HG02588 (cell line): ENCODE data around the gene HCFC1R1.
A peak's percentile ranks its signal among the peaks of the same experiment; 100 is the strongest.
"Not testable (repeated sequence)": the region's sequence is repeated elsewhere in the genome, so short reads cannot be mapped to it uniquely, and the experiment has no call there.

Source experiments
- ATAC-seq: cut with Tn5 transposase; IDR thresholded peaks from one replicate; pipeline ENCODE4 v1.9.1; 2021; ENCODE audit warnings: mild to moderate bottlenecking, moderate library complexity; ENCODE audit not compliant: unreplicated experiment

The HCFC1R1 gene, protein sequence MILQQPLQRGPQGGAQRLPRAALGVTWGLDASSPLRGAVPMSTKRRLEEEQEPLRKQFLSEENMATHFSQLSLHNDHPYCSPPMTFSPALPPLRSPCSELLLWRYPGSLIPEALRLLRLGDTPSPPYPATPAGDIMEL

DNA sequence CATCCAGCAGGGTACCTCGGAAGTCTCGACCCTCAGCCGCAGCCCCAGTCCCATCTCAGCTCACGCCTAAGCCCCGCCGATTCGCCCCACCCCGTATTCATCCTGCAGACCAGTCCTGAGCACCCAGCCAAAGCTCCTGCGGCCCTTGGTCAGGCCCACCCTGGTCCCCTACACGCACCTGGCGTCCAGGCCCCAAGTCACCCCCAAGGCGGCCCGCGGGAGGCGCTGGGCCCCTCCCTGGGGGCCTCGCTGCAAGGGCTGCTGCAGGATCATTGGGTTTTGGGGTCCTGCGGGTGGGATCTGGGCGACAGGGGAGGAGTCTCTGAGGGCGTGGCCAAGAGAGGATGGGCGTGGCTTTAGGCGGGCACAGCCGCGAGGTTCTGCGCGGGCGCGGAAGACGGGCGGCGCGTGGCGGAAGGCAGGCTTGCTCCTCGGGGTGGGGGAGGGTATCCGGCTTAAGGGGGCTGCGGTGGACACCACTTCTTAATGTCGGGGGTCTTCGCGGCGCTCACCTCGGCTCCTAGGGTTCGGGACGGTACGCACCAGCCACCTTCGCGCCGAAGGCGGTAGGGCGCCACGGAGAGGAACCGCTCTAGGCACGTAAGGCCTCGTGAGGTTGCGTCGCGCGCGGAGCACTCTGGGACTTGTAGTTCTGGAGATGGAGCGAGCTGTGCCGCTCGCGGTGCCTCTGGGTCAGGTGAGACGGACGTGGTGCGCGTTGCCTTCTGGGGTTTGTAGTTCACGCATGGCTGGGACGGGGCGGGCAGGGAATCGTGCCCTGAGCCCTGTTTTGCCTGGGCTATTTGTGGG, at the start of gene HCFC1R1, which contains the start of gene THOC6:
Gene HCFC1R1, minus strand, starts transcription at position 274 of the 810 bp plus-strand sequence. Its CDS starts 1 bp downstream, at position 273.
Gene THOC6, plus strand, starts transcription at position 367 of the 810 bp plus-strand sequence. Its CDS starts 292 bp downstream, at position 659.
- ATAC-seq: peak; percentile 73

DNA sequence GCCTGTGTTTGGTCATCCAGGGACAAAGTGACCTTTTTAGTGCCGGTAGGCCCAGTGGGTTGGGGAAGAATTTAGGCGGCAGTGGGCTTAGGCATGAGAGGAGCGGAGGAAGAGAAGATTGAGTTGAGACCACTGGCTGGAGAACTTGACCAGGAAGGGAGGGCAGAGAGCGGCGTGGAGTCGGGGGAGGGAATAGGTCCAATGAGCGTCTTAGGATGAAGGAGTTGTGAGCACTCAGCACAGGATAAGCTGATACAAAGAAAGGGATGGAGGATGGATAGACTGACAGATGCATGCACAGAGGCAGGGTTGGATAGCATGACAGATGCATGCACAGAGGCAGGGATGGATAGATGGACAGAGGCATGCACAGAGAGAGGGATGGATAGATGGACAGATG, 49.7 kb upstream of the HCFC1R1 start:
- no peak for ATAC-seq

DNA sequence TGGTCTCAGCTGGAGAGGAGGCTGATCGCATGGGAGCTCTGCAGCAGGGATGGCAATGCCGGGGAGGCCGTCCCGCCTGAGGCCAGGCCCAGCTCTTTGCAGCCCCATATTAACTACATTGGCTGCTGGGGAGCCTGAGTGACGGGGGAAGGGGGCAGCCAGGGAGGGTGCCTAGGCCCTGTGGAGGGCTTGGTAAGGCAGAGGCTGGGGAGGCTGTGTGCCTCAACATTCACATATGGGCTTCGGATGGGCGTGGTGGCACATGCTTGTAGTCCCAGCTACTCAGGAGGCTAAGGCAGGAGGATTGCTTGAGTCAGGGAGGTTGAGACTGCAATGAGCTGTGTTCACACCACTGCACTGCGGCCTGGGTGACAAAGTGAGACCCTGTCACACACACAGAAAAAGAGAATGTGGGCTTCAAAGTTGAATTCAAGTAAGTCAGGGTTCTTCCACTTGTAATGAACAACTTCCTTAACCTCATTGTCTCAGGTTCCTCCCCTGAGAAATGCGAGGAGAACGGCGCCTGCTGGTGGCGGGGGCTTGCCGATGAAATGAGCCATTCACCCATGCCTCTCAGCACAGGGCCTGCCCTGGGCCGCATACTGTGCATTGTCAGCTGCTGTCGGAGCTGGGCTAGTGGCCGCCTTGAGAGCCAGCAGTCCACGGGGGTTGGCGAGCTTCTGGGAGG, 49.0 kb upstream of the HCFC1R1 start:
- ATAC-seq: not testable (repeated sequence)

DNA sequence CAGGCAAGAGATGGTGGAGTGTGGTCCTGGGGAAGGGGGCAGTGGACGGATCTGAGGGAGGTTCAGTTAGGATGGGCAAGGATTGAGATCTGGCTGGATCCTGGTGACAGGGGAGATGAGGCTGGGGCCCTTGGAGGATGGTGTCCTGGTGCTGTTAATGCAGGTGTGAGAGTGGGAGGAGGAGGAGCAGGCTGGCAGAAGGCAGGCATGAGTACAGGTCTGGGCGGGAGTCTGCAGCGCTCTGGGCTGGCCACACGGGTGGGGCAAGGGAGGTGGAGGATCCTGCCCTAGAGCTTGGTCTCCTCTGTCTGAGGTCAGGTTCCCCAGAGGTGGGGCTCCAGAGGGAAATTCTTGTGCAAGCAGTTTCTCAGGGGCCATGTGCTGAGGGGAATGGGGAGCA, 48.4 kb upstream of the HCFC1R1 start:
- not testable (repeated sequence) for ATAC-seq

DNA sequence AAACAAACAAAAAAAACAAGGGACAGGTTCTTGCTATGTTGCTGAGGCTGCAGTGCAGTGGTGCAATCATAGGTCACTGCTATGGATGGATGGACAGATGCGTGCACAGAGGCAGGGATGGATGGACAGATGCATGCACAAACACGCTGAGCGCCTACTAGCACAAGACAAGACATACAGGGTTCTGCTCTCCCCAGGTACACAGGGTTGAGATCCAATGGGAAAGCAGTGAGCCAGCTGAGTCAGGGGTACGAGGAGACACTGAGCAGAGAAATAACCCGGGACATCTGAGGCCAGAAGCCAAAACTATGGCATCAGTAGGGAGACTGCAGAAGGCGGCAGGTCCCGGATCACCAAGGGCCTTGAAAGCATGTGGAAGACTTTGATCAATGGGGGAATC, 47.9 kb upstream of the HCFC1R1 start:
- ATAC-seq: no peak

DNA sequence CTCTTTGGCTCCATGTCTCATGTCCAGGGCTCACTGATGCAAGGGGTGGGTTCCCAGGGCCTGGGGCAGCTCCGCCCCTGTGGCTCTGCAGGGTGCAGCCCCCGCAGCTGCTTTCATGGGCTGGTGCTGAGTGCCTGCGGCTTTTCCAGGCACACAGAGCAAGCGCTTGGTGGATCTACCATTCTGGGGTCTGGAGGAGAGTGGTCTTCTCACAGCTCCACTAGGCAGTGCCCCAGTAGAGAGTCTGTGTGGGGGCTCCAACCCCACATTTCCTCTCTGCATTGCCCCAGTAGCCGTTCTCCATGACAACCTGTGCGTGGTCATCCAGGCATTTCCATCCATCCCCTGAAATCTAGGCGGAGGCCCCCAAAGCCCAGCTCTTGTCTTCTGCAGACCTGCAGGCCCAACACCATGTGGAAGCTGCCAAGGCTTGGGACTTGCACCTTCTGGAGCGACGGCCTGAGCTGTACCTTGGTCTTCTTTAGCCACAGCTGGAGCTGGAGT, 46.9 kb upstream of the HCFC1R1 start:
- ATAC-seq: no peak

DNA sequence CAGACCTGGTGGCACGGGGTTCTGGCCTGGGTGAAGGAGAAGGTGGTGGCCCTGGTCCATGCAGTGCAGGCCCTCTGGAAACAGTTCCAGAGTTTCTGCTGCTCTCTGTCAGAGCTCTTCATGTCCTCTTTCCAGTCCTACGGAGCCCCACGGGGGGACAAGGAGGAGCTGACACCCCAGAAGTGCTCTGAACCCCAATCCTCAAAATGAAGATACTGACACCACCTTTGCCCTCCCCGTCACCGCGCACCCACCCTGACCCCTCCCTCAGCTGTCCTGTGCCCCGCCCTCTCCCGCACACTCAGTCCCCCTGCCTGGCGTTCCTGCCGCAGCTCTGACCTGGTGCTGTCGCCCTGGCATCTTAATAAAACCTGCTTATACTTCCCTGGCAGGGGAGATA, 45.4 kb upstream of the HCFC1R1 start:
- not testable (repeated sequence) for ATAC-seq

DNA sequence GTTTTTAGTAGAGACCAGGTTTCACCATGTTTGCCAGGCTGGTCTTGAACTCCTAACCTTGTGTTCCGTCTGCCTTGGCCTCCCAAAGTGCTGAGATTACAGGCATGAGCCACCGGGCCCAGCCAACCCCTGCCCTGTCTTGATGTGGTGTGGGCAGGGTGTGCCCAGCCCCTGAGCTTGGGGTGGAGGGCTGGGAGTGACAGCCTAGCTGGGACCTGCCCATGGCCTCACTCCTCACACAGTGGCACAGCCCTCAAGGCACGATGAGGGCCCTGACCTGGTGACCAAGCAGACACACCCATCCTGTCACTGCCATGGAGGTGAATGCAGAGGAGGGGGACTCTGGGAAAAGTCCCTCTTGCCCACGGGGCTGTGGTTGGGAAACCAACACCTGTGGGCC, 44.7 kb upstream of the HCFC1R1 start:
- no peak for ATAC-seq

DNA sequence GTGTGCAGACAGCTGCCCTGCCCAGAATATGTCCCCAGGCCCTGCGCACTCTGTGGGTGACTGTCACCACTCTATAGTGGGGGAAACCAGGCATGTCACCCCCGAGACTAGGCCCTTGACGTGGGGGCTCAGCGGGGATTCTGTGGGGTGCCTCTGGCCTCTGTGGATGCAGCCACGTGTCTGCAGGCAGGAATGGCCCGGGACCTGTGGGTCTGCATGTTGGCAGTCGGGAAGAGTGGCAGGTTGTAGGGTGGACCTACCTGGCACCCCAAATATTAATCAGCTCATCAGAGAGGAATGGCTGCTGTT, 42.7 kb upstream of the HCFC1R1 start:
- no peak for ATAC-seq

DNA sequence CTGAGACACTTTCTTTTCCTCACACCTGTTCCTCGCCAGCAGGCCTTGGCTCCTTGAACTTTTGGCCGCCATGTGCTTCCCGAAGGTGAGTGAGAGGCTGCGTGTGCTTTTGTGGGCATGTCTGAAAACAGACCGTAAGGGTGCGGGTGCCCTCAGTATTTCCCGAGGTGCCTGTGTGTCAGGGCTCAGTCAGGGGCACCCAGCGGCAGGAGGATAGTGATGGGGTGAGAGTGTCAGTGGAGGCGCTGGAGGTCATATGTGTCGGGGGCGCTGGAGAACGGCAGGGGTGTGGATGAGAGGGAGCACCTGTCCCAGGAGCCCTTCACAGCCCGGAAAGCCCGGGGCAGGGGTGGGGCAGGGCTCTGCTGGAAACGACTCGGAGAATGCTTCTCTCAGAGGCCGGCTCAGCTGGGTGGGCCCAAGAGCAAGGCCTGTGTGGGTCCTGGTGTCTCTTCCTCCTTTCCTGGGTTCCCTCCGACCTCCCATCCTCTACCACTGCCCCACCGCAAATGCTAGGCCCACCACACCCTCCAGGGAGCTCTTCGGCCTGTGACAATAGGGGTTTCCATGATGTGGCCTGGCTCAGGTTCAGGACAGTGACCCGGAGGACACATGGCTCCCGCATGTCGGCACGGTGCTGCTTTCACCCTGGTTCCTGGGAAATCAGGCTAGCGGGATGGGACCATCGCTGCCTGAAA, 42.1 kb upstream of the HCFC1R1 start:
- ATAC-seq: no peak

DNA sequence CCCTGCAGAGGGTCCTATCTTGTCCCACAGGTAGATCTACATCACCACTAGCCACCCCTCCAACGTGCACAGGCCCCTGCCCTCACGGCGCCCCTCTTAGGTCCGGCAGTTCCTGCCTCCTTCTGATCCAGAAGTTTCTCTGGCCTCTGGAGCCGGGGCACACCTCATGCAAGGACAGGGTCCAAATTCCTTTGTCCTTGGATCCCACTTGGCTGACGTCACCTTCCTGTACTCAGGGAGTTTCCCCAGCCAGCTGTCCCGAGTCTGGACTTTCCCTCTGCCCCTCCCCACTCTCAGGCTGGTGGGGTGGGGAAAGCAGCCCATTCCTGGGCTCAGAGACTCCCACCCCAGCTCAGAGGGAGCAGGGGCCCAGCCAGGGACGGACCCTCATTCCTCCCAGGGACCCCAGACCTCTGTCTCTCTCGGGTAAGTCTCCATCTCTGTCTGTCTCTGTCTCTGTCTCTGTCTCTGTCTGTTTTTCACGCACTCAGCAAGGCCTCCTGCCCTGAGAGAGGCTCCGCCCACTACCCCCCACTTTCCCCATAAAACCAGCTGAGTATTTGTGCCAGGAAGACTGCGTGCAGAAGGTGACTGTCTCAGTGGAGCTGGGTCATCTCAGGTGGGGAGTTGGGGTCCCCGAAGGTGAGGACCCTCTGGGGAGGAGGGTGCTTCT, 41.5 kb upstream of the HCFC1R1 start, which contains the start of gene IL32:
Gene IL32, plus strand, starts transcription at position 572 of the 673 bp plus-strand sequence. CDS start 172 bp downstream, outside the sequence.
- ATAC-seq: no peak

DNA sequence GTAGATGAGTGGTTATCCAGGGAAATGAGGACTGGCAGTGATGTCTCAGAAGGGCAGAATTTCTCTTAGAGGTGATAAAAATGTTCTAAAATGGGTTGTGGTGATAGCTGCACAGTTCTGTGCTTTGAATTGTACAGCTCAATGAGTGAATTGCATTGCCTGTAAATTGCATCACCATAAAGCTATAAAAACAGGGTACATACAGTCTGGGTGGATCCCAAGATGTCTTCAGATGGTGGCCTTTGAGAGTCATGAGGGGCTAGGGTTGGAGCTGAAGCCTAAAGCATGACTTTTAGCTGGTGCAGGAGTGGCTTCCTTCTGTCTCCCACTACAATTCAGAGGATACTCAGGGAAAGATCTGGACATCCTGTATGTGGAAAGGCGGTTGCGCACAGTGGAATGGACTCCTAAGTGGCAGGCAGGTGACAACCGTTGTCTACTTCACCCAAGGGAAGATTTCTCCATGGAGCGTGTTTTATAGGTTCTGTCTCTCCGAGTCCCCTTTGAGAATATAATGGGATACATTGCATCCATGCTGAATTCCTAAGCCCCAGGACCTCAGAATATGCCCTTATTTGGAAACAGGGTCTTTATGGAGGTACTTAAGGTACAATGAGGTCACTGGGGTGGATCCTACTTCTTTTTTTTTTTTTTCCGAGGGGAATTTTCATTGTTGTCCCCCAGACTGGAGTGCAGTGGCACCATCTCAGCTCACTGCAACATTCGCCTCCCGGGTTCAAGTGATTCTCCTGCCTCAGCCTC, 40.1 kb upstream of the HCFC1R1 start:
- no peak for ATAC-seq

DNA sequence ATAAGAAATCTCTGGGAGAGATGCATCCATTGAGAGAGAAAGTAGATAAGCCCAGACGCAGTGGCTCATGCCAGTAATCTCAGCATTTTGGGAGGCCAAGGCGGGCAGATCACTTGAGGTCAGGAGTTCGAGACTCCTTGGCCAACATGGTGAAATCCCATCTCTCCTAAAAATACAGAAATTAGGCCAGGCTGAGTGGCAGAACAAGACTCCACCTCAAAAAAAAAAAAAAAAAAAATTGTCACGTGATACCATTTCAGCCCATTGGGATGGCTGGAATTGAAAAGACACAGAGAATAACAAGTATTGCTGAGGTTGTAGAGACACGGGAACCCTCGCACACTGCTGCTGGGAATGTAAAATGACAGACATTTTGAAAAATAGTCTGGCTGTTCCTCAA, 38.8 kb upstream of the HCFC1R1 start:
- no peak for ATAC-seq

DNA sequence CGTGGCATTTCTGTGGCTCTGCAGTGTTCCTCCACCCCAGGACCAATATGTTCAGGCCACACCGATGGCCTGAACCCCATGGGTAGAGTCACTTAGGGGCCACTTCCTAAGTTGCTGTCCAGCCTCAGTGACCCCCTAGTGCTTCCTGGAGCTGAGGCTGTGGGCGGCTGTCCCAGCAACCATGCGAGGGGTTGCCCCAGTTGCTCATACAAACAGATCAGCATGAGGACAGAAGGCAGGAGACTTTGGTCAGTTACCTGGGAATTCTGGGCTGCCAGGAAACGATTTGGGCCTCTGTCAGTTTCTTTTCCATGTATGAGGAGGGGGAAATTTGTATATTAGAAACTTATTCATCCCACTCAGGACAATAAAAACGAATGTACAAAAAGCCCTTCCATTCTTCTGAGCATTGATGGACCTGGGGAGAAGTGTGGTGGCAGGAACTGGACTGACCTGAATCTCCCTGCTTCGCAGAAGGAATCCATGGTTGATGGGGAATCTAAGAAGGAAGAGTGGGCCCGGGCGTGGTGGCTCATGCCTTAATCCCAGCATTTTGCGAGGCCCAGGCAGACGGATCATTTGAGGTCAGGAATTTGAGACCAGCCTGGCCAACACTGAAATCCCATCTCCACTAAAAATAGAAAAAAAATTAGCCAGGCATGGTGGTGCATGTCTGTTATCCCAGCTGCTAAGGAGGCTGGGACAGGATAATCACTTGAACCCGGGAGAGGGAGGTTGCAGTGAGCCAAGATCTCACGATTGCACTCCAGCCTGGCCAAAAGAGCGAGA, 36.8 kb upstream of the HCFC1R1 start:
- no peak for ATAC-seq

DNA sequence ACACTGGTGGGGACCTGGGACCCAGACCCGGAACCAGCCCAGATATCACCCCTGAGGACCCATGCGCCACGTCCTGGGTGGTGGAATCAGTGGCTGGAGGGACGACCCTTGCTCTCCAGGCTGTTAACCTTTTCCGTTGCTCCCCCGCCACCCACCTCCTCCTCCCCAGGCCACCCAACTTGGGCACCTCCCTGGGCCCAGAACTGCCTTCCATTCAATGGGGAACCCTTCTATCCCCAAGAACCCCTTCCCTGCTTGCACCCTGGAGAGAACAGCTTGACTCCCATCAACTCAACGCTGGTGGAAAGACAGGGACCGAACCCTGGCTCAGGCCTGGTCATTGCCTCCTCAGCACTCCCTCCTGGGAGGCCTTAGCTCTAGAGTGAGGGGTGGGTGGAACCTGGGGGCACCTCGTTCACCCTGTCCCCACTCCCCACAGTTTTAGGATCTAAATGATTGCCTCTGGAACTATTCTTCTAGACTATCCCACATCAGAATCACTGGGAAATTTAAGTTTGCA, 36.0 kb upstream of the HCFC1R1 start:
- ATAC-seq: no peak

DNA sequence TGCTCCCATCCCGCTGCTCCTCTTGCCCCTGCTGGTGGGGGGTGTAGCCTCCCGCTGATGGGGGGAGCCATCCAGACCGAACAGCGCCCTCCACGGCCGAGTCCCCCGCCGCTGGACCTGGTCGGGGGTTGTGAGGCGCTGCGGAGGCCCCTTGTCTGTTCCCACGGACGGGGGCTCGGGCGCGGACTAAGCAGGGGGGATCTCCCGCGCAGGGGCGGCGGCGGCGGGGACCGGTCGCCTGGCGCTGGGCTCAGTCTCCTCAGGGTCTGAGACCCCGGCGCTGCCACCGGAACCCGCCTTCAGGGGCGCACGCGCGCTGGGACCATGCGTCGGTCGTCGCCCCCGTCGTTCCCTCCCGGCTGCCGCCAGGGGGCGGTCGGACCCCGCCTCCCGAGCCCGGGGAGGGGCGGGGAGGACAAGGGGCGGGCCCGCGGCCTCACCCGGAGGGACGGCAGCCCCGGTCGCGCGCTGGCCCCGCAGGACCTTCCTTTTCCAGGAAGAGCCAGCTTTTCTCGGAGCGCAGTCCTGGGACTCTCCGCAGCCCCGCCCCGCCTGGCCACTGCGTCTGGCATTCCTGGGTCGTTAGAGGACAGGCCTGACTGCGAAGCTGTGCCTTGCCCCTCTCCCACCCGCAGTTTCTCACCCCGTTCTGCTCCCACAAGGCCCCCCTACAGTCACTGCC, 35.4 kb upstream of the HCFC1R1 start:
- peak; percentile 77 for ATAC-seq

DNA sequence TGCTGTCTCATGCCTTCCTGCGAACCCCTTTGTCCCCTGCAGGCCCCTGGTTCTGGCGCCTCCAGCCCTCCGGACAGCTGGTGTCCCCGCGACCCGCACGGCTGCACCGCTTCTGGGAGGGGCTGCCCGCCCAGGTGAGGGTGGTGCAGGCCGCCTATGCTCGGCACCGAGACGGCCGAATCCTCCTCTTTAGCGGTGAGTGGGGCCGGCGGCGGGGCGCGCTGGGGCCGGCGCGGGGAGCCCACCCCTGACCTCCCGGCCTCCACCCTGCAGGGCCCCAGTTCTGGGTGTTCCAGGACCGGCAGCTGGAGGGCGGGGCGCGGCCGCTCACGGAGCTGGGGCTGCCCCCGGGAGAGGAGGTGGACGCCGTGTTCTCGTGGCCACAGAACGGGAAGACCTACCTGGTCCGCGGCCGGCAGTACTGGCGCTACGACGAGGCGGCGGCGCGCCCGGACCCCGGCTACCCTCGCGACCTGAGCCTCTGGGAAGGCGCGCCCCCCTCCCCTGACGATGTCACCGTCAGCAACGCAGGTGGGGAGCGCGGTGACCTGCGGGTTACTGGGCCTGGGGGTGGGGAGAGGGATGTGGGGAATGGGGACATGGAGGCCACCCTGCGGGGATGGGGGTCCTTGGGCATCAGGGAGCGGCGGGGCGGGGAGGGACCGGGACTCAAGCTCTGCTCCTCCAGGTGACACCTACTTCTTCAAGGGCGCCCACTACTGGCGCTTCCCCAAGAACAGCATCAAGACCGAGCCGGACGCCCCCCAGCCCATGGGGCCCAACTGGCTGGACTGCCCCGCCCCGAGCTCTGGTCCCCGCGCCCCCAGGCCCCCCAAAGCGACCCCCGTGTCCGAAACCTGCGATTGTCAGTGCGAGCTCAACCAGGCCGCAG, 34.6 kb upstream of the HCFC1R1 start:
- peak; percentile 20 for ATAC-seq
